HG03060 (cell line): ENCODE data around the gene PHYH.

Experiments
- ATAC-seq: cut with Tn5 transposase; IDR thresholded peaks from one replicate; pipeline ENCODE4 v1.9.1; 2021; ENCODE audit warnings: low read depth, moderate number of reproducible peaks; ENCODE audit not compliant: unreplicated experiment

The PHYH gene

GRCh38 chr10:13231808-13232207, 68.1 kb downstream of the PHYH start:
- no peak for ATAC-seq

GRCh38 chr10:13231190-13231589, 68.7 kb downstream of the PHYH start:
- no peak for ATAC-seq
